Activated B cell treated with CpG ODN at 0.5 μM for 24 hours (primary cell): Measurements from ENCODE around the gene GPR153. TPM values are rescaled to one million over a fixed set of nuclear protein-coding genes. Genes with fewer than 3 reads are reported as not detected.

Source experiments
- ATAC-seq: fragments of 200-7000 bp; cut with Tn5 transposase; one replicate; pipeline ENCODE4 v1.10.0; 2021; ENCODE audit warnings: low read depth, mild to moderate bottlenecking, moderate library complexity
- CTCF ChIA-PET: fragments of 350-600 bp; sonication (Branson Sonifier 250); formaldehyde crosslinking; loops from one replicate; lab custom pipeline; 2021; ENCODE audit warnings: antibody characterized with exemption; lab: Charles Lee
- POLR2A ChIA-PET: fragments of 350-600 bp; sonication (Branson Sonifier 250); formaldehyde crosslinking; loops from one replicate; lab custom pipeline; 2021; ENCODE audit warnings: antibody characterized with exemption; lab: Charles Lee
- DNase-seq: peaks from one replicate; pipeline ENCODE4 v3.0.0; 2022
- H3K27ac Mint-ChIP-seq: one replicate; pipeline ENCODE4 v1.8.0; 2020; ENCODE audit warnings: mixed read lengths
- H3K27me3 Mint-ChIP-seq: one replicate; pipeline ENCODE4 v1.8.0; 2021; ENCODE audit warnings: mixed read lengths
- H3K36me3 Mint-ChIP-seq: one replicate; pipeline ENCODE4 v1.8.0; 2021; ENCODE audit warnings: low read depth, mixed read lengths
- H3K4me1 Mint-ChIP-seq: one replicate; pipeline ENCODE4 v1.8.0; 2021; ENCODE audit warnings: mixed read lengths
- H3K4me3 Mint-ChIP-seq: one replicate; pipeline ENCODE4 v1.8.0; 2020; ENCODE audit warnings: mild to moderate bottlenecking, mixed read lengths
- H3K9me3 Mint-ChIP-seq: one replicate; pipeline ENCODE4 v1.8.0; 2020; ENCODE audit warnings: mixed read lengths
- CTCF ChIP-seq: fragments of 200-600 bp; IDR thresholded peaks from one replicate; pipeline ENCODE4 v1.8.0; 2022; ENCODE audit warnings: antibody characterized with exemption, mild to moderate bottlenecking
- intact Hi-C: fragments of 100-400 bp; cut with micrococcal nuclease; formaldehyde crosslinking; loops from one replicate; pipeline ENCODE4 v1.15.1; 2024
- total RNA-seq: library from RNA; stranded (reverse); gene quantifications from 2 replicates; pipeline ENCODE4 v1.2.3, GENCODE V29; 2022

The GPR153 gene
- total RNA-seq, 1 donor from 2014 or later = 0.22 TPM

GRCh38 chr1:6275826-6276782, 15.2 kb upstream of the GPR153 start:
- Mint-ChIP-seq H3K27ac (no peak overlapping the region), H3K9me3 (no peaks in the 10 kb centered on the region), H3K4me1 (no peaks in the 10 kb centered on the region), H3K4me3 (no peak overlapping the region), H3K27me3 (no peaks in the 10 kb centered on the region), H3K36me3 (no peaks in the 10 kb centered on the region)
- ChIA-PET CTCF (no interaction called here), POLR2A (interaction anchor here (0.5 kb wide), 1 partner anchor 23 kb away, joined by 3 read pairs; no protein-coding TSS in a partner anchor)
- TF ChIP-seq CTCF = no peak
- intact Hi-C loops = no loop called here
- DNase-seq (no peak), ATAC-seq (no peak)

- no peak for ATAC-seq
- CTCF ChIA-PET = no interaction called here
- H3K4me1 Mint-ChIP-seq = no peaks in the 10 kb centered on the region
- H3K27ac Mint-ChIP-seq = no peak overlapping the region
- intact Hi-C loops = no loop called here
- H3K27me3 Mint-ChIP-seq = no peaks in the 10 kb centered on the region
- DNase-seq = no peak
- H3K4me3 Mint-ChIP-seq = no peak overlapping the region
- POLR2A ChIA-PET = no interaction called here
- H3K9me3 Mint-ChIP-seq = no peaks in the 10 kb centered on the region
- H3K36me3 Mint-ChIP-seq = no peaks in the 10 kb centered on the region
- TF ChIP-seq CTCF = no peak
Measured at GRCh38 chr1:6274622-6275139, 13.8 kb upstream of the GPR153 start.

- no peak for ATAC-seq
- no peak for DNase-seq
- no peaks in the 10 kb centered on the region for H3K4me1 Mint-ChIP-seq
- no peaks in the 10 kb centered on the region for H3K9me3 Mint-ChIP-seq
- TF ChIP-seq CTCF = no peak
- H3K27ac Mint-ChIP-seq = no peak overlapping the region
- intact Hi-C loops = no loop called here
- no peaks in the 10 kb centered on the region for H3K27me3 Mint-ChIP-seq
- no peak overlapping the region for H3K4me3 Mint-ChIP-seq
- CTCF ChIA-PET = no interaction called here
- H3K36me3 Mint-ChIP-seq = no peaks in the 10 kb centered on the region
- POLR2A ChIA-PET = no interaction called here
Measured at GRCh38 chr1:6274102-6274501, 13.2 kb upstream of the GPR153 start.

- CTCF ChIA-PET = no interaction called here
- no peak for TF ChIP-seq CTCF
Measured at GRCh38 chr1:6273380-6273891, 12.5 kb upstream of the GPR153 start.

GRCh38 chr1:6272868-6273267, 12.0 kb upstream of the GPR153 start:
- H3K4me3 Mint-ChIP-seq = no peak overlapping the region
- no peak overlapping the region for H3K27ac Mint-ChIP-seq
- DNase-seq (no peak), ATAC-seq (no peak)
- H3K4me1 Mint-ChIP-seq = no peaks in the 10 kb centered on the region
- no peaks in the 10 kb centered on the region for H3K36me3 Mint-ChIP-seq
- ChIA-PET POLR2A (no interaction called here), CTCF (no interaction called here)
- H3K9me3 Mint-ChIP-seq = no peaks in the 10 kb centered on the region
- H3K27me3 Mint-ChIP-seq = no peaks in the 10 kb centered on the region
- TF ChIP-seq CTCF = no peak
- intact Hi-C loops = no loop called here

More at GRCh38 chr1:6273380-6273891, 12.5 kb upstream of the GPR153 start:
- H3K27me3 Mint-ChIP-seq = no peaks in the 10 kb centered on the region
- DNase-seq = no peak
- no peaks in the 10 kb centered on the region for H3K36me3 Mint-ChIP-seq
- POLR2A ChIA-PET = no interaction called here
- H3K4me3 Mint-ChIP-seq = no peak overlapping the region
- no peaks in the 10 kb centered on the region for H3K4me1 Mint-ChIP-seq
- H3K9me3 Mint-ChIP-seq = no peaks in the 10 kb centered on the region
- ATAC-seq = no peak
- intact Hi-C loops = no loop called here
- H3K27ac Mint-ChIP-seq = no peak overlapping the region
